ENCODE results near the gene GLG1.
A peak's percentile ranks its signal among the peaks of the same experiment; 100 is the strongest.

The GLG1 gene

GRCh38 chr16:74608381-74608780 lies 1.5 kb upstream of the GLG1 start:
- no peak for DNase-seq (ENCODE audit: low spot score)

- DNase-seq (ENCODE audit: low spot score), result no peak
Measured at GRCh38 chr16:74607962-74608356, 1.0 kb upstream of the GLG1 start.

GRCh38 chr16:74607310-74607961 lies 522 bp upstream of the GLG1 start:
- DNase-seq (ENCODE audit: low spot score), result peak; percentile 71

GRCh38 chr16:74605746-74606520 lies 981 bp downstream of the GLG1 start:
- no peak for DNase-seq (ENCODE audit: low spot score)

- no peak for DNase-seq (ENCODE audit: low spot score)
Measured at GRCh38 chr16:74605332-74605731, 1.6 kb downstream of the GLG1 start.

GRCh38 chr16:74603848-74604247 lies 3.1 kb downstream of the GLG1 start:
- DNase-seq (ENCODE audit: low spot score), result no peak

GRCh38 chr16:74601126-74601871 lies 5.6 kb downstream of the GLG1 start:
- DNase-seq (ENCODE audit: low spot score), result peak; percentile 50

GRCh38 chr16:74596586-74596985 lies 10.3 kb downstream of the GLG1 start:
- DNase-seq (ENCODE audit: low spot score), result no peak

- no peak for DNase-seq (ENCODE audit: low spot score)
Measured at GRCh38 chr16:74592847-74593246, 14.1 kb downstream of the GLG1 start.

GRCh38 chr16:74591876-74592650 lies 14.9 kb downstream of the GLG1 start:
- DNase-seq (ENCODE audit: low spot score), result no peak

- DNase-seq (ENCODE audit: low spot score), result no peak
Measured at GRCh38 chr16:74586948-74587347, 20.0 kb downstream of the GLG1 start.

GRCh38 chr16:74585846-74586443 lies 21.0 kb downstream of the GLG1 start:
- no peak for DNase-seq (ENCODE audit: low spot score)

GRCh38 chr16:74583926-74584666 lies 22.8 kb downstream of the GLG1 start:
- DNase-seq (ENCODE audit: low spot score), result no peak

GRCh38 chr16:74582970-74583369 lies 23.9 kb downstream of the GLG1 start:
- no peak for DNase-seq (ENCODE audit: low spot score)

GRCh38 chr16:74580833-74581232 lies 26.1 kb downstream of the GLG1 start:
- DNase-seq (ENCODE audit: low spot score), result no peak

- no peak for DNase-seq (ENCODE audit: low spot score)
Measured at GRCh38 chr16:74578838-74579237, 28.1 kb downstream of the GLG1 start.

- no peak for DNase-seq (ENCODE audit: low spot score)
Measured at GRCh38 chr16:74578433-74578832, 28.5 kb downstream of the GLG1 start.

GRCh38 chr16:74577882-74578366 lies 29.0 kb downstream of the GLG1 start:
- peak; percentile 33 for DNase-seq (ENCODE audit: low spot score)

- DNase-seq (ENCODE audit: low spot score), result no peak
Measured at GRCh38 chr16:74575807-74576643, 30.9 kb downstream of the GLG1 start.

Measured in SW480 (cell line).